Gastrocnemius medialis (tissue), 4 donors: ENCODE data around the gene GHRH. TPM values are rescaled to one million over a fixed set of nuclear protein-coding genes. Genes with fewer than 3 reads are reported as not detected.

Experiments used
- ATAC-seq, 2 donors: fragments of 150-250 bp; one replicate each; pipeline ENCODE4 v1.9.1; 2016
- DNase-seq, 2 donors: peaks; one replicate each; pipeline ENCODE4 v3.0.0-alpha.2; 2019
- H3K27ac ChIP-seq, 4 donors: fragments of 200-600 bp; sonication (generic); 1 replicate in 1 of 4; 2 replicates in 3 of 4; pipeline ENCODE4 v1.5.1; 2016 to 2018; ENCODE audit warnings: mild to moderate bottlenecking in 2 of 4, moderate library complexity in 1 of 4
- H3K27me3 ChIP-seq, 3 donors: fragments of 200-600 bp; sonication (generic) in 2 of 3; 1 replicate in 1 of 3; 2 replicates in 2 of 3; pipeline versions ENCODE4 v1.5.1 to v1.6.0; 2016 to 2019; ENCODE audit warnings: mild to moderate bottlenecking in 1 of 3, moderate library complexity in 1 of 3
- H3K36me3 ChIP-seq, 2 donors: fragments of 200-600 bp; sonication (generic) in 1 of 2; one replicate each; pipeline ENCODE4 v1.5.1; 2017 to 2018
- H3K4me1 ChIP-seq, 2 donors: fragments of 200-600 bp; sonication (generic) in 1 of 2; one replicate each; pipeline ENCODE4 v1.5.1; 2016 to 2017; ENCODE audit warnings: mild to moderate bottlenecking in 2 of 2
- H3K4me3 ChIP-seq, 4 donors: fragments of 200-600 bp; sonication (generic) in 3 of 4; 1 replicate in 1 of 4; 2 replicates in 3 of 4; pipeline ENCODE4 v1.5.1; 2016 to 2019; ENCODE audit warnings: mild to moderate bottlenecking in 2 of 4
- H3K9me3 ChIP-seq, 3 donors: fragments of 200-600 bp; sonication (generic) in 2 of 3; 1 replicate in 1 of 3; 2 replicates in 2 of 3; pipeline ENCODE4 v1.5.1; 2016 to 2019
- CTCF ChIP-seq, 5 experiments: fragments of 450-650 bp in 3 of 5; fragments of 200-600 bp in 2 of 5; sonication (generic) in 2 of 5; IDR thresholded peaks in 4 of 5; conservative IDR thresholded peaks in 1 of 5; 1 replicate in 4 of 5; 2 replicates in 1 of 5; pipeline ENCODE4 v1.5.1; 2016 to 2019; ENCODE audit warnings: antibody characterized with exemption in 5 of 5, mild to moderate bottlenecking in 3 of 5, moderate library complexity in 3 of 5
- POLR2A ChIP-seq, 2 donors: fragments of 450-650 bp; IDR thresholded peaks; one replicate each; pipeline ENCODE4 v1.6.1; 2017; ENCODE audit warnings: antibody characterized with exemption in 2 of 2, mild to moderate bottlenecking in 2 of 2, moderate library complexity in 2 of 2
- in situ Hi-C, 4 donors: fragments of 200-750 bp; cut with MboI; loops; one replicate each; pipeline versions ENCODE4 v1.15.0 to v1.8.0; 2017; ENCODE audit warnings: low sequenced_read_pairs in 4 of 4
- intact Hi-C: fragments of 100-400 bp; cut with DNase I; formaldehyde crosslinking; loops from one replicate; pipeline ENCODE4 v1.15.1; 2023; ENCODE audit warnings: low total_unique reads
- total RNA-seq, 4 donors: library from RNA; depleted of rRNA; stranded (reverse); fragments of >200 nt; gene quantifications; one replicate each; pipeline versions ENCODE4 v1.1.0 to v1.2.3, GENCODE V29; 2016

GHRH gene
- total RNA-seq, 4 donors from 2014 or later, result not detected

DNA sequence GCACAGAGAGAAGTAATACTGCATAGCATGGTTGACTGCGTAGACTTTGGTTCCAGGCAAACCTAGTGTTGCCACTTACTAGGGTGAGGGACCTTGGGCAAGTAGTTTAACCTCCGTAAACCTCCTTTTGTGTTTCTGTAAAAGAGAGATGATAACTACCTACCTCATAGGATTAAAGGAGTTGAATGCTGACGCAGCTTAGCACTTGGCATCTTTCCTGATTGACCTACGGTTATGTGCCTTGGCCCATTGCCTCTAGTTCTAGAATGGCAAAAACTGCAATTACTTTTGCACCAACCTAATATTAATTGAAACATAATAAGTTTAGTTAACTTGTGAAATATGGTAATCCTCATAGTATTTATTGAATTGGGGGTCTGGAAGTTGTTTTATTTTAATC is 19.1 kb downstream of the GHRH start:
- in situ Hi-C loops (no loop called here), intact Hi-C loops (no loop called here)
- Histone ChIP-seq H3K4me1 (peaks cover 31 to 36% of the 10 kb centered on the region in 2 donors), H3K27ac (no peak overlapping the region), H3K9me3 (no peaks in the 10 kb centered on the region), H3K36me3 (peaks cover 0 to 46% of the 10 kb centered on the region in 2 donors), H3K4me3 (no peak overlapping the region), H3K27me3 (no peaks in the 10 kb centered on the region)
- no peak for ATAC-seq
- no peak for DNase-seq
- no peak for TF ChIP-seq POLR2A (IDR thresholded peaks at IDR 0.05)

DNA sequence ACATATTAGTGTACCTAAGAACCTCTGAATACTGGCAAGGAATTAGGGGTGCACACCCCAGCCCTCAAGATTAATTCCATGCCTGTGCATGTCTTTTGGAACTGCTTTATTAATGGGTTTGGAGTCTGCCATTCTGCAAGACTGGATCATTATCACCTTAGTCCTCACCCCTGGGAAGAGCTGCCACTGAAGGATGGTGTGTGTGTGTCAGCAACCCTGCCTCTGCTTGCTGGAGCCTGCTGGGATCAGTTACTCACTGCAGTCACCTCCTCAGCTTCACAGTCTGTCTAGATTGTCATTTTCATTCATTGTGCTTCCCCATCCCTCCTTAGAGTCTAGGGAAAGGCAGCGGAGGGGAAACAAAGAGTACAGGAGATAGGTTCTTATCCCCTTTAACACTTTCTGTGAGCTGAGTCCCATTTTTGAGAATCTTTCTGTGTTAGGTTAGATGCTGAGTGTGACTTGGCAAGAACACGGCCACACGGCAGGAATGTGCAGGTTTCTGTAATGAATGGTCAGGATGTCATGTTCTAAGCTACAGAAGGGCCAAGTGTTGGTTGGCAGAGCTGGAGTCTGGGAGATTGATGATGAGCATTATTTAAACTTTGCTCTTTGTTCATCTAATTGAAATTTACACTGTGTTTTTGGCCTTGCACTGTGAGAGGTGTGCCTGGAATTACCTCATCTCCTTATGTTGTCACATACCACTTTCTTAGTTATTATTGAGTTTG is 21.1 kb downstream of the GHRH start:
- H3K36me3 ChIP-seq, result peaks cover 0 to 64% of the 10 kb centered on the region in 2 donors
- no peak overlapping the region for H3K4me3 ChIP-seq
- in situ Hi-C loops (no loop called here), intact Hi-C loops (no loop called here)
- H3K4me1 ChIP-seq, result peaks cover 37 to 45% of the 10 kb centered on the region in 2 donors
- no peak for DNase-seq
- H3K27ac ChIP-seq, result no peak overlapping the region
- no peaks in the 10 kb centered on the region for H3K9me3 ChIP-seq
- H3K27me3 ChIP-seq, result no peaks in the 10 kb centered on the region
- ATAC-seq, result no peak
- TF ChIP-seq POLR2A (IDR thresholded peaks at IDR 0.05) (no peak), CTCF (IDR thresholded peaks at IDR 0.05 in 4 of 5, conservative IDR thresholded peaks at IDR 0.05 in 1 of 5) (no peak)

- Histone ChIP-seq H3K27me3 (no peaks in the 10 kb centered on the region), H3K9me3 (no peaks in the 10 kb centered on the region), H3K36me3 (peaks cover 0 to 73% of the 10 kb centered on the region in 2 donors), H3K4me1 (peaks cover 35 to 52% of the 10 kb centered on the region in 2 donors), H3K4me3 (no peak overlapping the region), H3K27ac (peak overlapping the region in 2 of 4 donors; percentile 23 to 51)
- in situ Hi-C loops (no loop called here), intact Hi-C loops (no loop called here)
- ATAC-seq (peak in 1 of 2 donors; percentile 39), DNase-seq (no peak)
- TF ChIP-seq POLR2A (IDR thresholded peaks at IDR 0.05) (no peak), CTCF (IDR thresholded peaks at IDR 0.05 in 4 of 5, conservative IDR thresholded peaks at IDR 0.05 in 1 of 5) (no peak)
These were observed 22.6 kb downstream of the GHRH start for GRCh38 chr20:37238935-37239451.

DNA sequence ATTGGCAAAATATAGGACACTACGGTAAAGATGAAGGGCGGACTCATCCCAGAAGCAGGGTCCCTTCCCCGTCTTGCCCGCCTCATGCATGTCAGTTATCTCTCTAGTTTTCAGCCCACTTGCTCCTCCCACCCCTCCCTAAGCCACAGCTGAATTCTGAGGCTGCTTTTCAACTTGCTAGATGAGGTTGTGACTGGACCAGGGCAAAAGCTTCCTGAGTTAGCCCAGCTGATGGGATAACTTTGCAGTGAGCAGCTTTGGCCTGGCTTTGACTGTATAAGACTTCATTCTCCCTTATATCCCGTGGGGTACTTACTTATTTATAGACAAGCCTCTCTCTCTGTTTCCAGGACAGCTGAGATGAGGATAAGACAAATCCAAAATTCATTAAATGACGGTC is 23.2 kb downstream of the GHRH start:
- H3K36me3 ChIP-seq, result peaks cover 0 to 74% of the 10 kb centered on the region in 2 donors

More for the DNA sequence above, 23.2 kb downstream of the GHRH start:
- no peak for DNase-seq
- H3K27ac ChIP-seq, result peak overlapping the region in 2 of 4 donors; percentile 14 to 51
- intact Hi-C loops (no loop called here), in situ Hi-C loops (no loop called here)
- no peak for ATAC-seq
- TF ChIP-seq POLR2A (IDR thresholded peaks at IDR 0.05) (no peak), CTCF (IDR thresholded peaks at IDR 0.05 in 4 of 5, conservative IDR thresholded peaks at IDR 0.05 in 1 of 5) (no peak)
- H3K27me3 ChIP-seq, result no peaks in the 10 kb centered on the region
- H3K9me3 ChIP-seq, result no peaks in the 10 kb centered on the region
- peaks cover 35 to 47% of the 10 kb centered on the region in 2 donors for H3K4me1 ChIP-seq
- no peak overlapping the region for H3K4me3 ChIP-seq
